Neural progenitor cell (in vitro differentiated cells): Measurements from ENCODE around the gene SMPD1. TPM values are rescaled to one million over a fixed set of nuclear protein-coding genes. Genes with fewer than 3 reads are reported as not detected.

Experiments used
- DNase-seq: peaks from one replicate; pipeline ENCODE4 v3.0.0-alpha.2; 2016; ENCODE audit warnings: low spot score
- H2AFZ ChIP-seq: fragments of 200-600 bp; sonication (generic); replicated peaks from 2 replicates; pipeline ENCODE4 v1.6.1; 2016; ENCODE audit warnings: antibody characterized with exemption
- H3F3A ChIP-seq: fragments of 200-600 bp; sonication (generic); 2 replicates; pipeline ENCODE4 v1.6.1; 2016; ENCODE audit warnings: antibody characterized with exemption, low read depth
- H3K27ac ChIP-seq: fragments of 200-600 bp; sonication (generic); 2 replicates; pipeline ENCODE4 v1.5.1; 2016; ENCODE audit warnings: mild to moderate bottlenecking
- H3K27me3 ChIP-seq: fragments of 200-600 bp; sonication (generic); 2 replicates; pipeline ENCODE4 v1.6.1; 2016; ENCODE audit warnings: mild to moderate bottlenecking, moderate library complexity
- H3K36me3 ChIP-seq: fragments of 200-600 bp; sonication (generic); 2 replicates; pipeline ENCODE4 v1.5.1; 2016
- H3K4me1 ChIP-seq: fragments of 200-600 bp; sonication (generic); 2 replicates; pipeline ENCODE4 v1.6.1; 2016; ENCODE audit warnings: mixed run types
- H3K4me2 ChIP-seq: fragments of 200-600 bp; sonication (generic); 2 replicates; pipeline ENCODE4 v1.6.1; 2016
- H3K4me3 ChIP-seq: fragments of 200-600 bp; sonication (generic); 2 replicates; pipeline ENCODE4 v1.5.1; 2016
- H3K79me2 ChIP-seq: fragments of 200-600 bp; sonication (generic); 2 replicates; pipeline ENCODE4 v1.6.1; 2016; ENCODE audit warnings: low read depth
- H3K9ac ChIP-seq: fragments of 200-600 bp; sonication (generic); 2 replicates; pipeline ENCODE4 v1.6.1; 2016
- H3K9me3 ChIP-seq: fragments of 200-600 bp; sonication (generic); 2 replicates; pipeline ENCODE4 v1.5.1; 2016; ENCODE audit warnings: low read depth
- H4K20me1 ChIP-seq: fragments of 200-600 bp; sonication (generic); 2 replicates; pipeline ENCODE4 v1.6.1; 2016; ENCODE audit warnings: low read depth
- H3K27ac Mint-ChIP-seq: 3 replicates; pipeline ENCODE4 v1.8.0; 2021; ENCODE audit warnings: mixed read lengths
- H3K27me3 Mint-ChIP-seq: 2 replicates; pipeline ENCODE4 v1.8.0; 2022; ENCODE audit warnings: low read depth, mild to moderate bottlenecking, inconsistent platforms, moderate library complexity, mixed read lengths; ENCODE audit not compliant: insufficient read depth
- H3K36me3 Mint-ChIP-seq: 3 replicates; pipeline ENCODE4 v1.8.0; 2021; ENCODE audit warnings: mixed read lengths
- H3K4me1 Mint-ChIP-seq: 3 replicates; pipeline ENCODE4 v1.8.0; 2021; ENCODE audit warnings: mixed read lengths
- H3K4me3 Mint-ChIP-seq: 3 replicates; pipeline ENCODE4 v1.8.0; 2021; ENCODE audit warnings: mild to moderate bottlenecking, moderate library complexity, mixed read lengths
- H3K9me3 Mint-ChIP-seq: 3 replicates; pipeline ENCODE4 v1.8.0; 2020; ENCODE audit warnings: mixed read lengths
- CTCF ChIP-seq: fragments of 200-600 bp; sonication (generic); IDR thresholded peaks from 2 replicates; pipeline ENCODE4 v1.5.1; 2017; ENCODE audit warnings: antibody characterized with exemption, mild to moderate bottlenecking
- EZH2 ChIP-seq: fragments of 200-600 bp; sonication (generic); IDR thresholded peaks from 2 replicates; pipeline ENCODE4 v1.6.1; 2017; ENCODE audit warnings: antibody characterized with exemption, mild to moderate bottlenecking, moderate library complexity
- EZH2phosphoT487 ChIP-seq: fragments of 200-600 bp; sonication (generic); IDR thresholded peaks from 2 replicates; pipeline ENCODE4 v1.6.1; 2017; ENCODE audit warnings: antibody characterized with exemption
- total RNA-seq: library from RNA; depleted of rRNA; stranded (reverse); fragments of >200 nt; gene quantifications from 2 replicates; pipeline ENCODE4 v1.2.3, GENCODE V29; 2015; ENCODE audit warnings: low replicate concordance

SMPD1 gene
- total RNA-seq, 1 donor from 2014 or later = 11.3 TPM

- H3K4me2 ChIP-seq = no peak within 1 kb of the TSS
- H3F3A ChIP-seq = no peaks in the 10 kb centered on the region
- no peaks in the 10 kb centered on the region for H3K79me2 ChIP-seq
- H2AFZ ChIP-seq = no peak within 1 kb of the TSS
- no peaks in the 10 kb centered on the region for H3K36me3 Mint-ChIP-seq
- no peaks in the 10 kb centered on the region for H4K20me1 ChIP-seq
- no peak for DNase-seq
- no peaks in the 10 kb centered on the region for H3K9me3 ChIP-seq
- no peak within 1 kb of the TSS for H3K27ac Mint-ChIP-seq
- no peaks in the 10 kb centered on the region for H3K27me3 ChIP-seq
- H3K27me3 Mint-ChIP-seq = no peaks in the 10 kb centered on the region
- no peaks in the 10 kb centered on the region for H3K36me3 ChIP-seq
- TF ChIP-seq CTCF = no peak
- no peak for TF ChIP-seq EZH2phosphoT487
- no peak for TF ChIP-seq EZH2
- H3K9me3 Mint-ChIP-seq = no peaks in the 10 kb centered on the region
- H3K9ac ChIP-seq = no peak within 1 kb of the TSS
- no peak within 1 kb of the TSS for H3K4me3 ChIP-seq
- H3K4me1 ChIP-seq = no peaks in the 10 kb centered on the region
- H3K4me3 Mint-ChIP-seq = no peak within 1 kb of the TSS
- no peaks in the 10 kb centered on the region for H3K4me1 Mint-ChIP-seq
- no peak within 1 kb of the TSS for H3K27ac ChIP-seq
Measured at GRCh38 chr11:6440906-6441358, 50.7 kb downstream of the SMPD1 start, which contains the start of gene HPX. Gene HPX, minus strand, starts transcription at chr11:6440987. Its CDS starts 24 bp downstream, at chr11:6440963.

GRCh38 chr11:6442441-6442840, 52.2 kb downstream of the SMPD1 start:
- H3K36me3 ChIP-seq = no peaks in the 10 kb centered on the region
- H3K27ac ChIP-seq = no peak overlapping the region
- DNase-seq = no peak
- Mint-ChIP-seq H3K36me3 (no peaks in the 10 kb centered on the region), H3K27ac (no peak overlapping the region), H3K27me3 (no peaks in the 10 kb centered on the region), H3K9me3 (no peaks in the 10 kb centered on the region), H3K4me3 (no peak overlapping the region), H3K4me1 (no peaks in the 10 kb centered on the region)
- no peaks in the 10 kb centered on the region for H3F3A ChIP-seq
- no peak overlapping the region for H3K9ac ChIP-seq
- H3K79me2 ChIP-seq = no peaks in the 10 kb centered on the region
- TF ChIP-seq CTCF (no peak), EZH2phosphoT487 (no peak), EZH2 (no peak)
- H3K4me2 ChIP-seq = no peak overlapping the region
- no peak overlapping the region for H3K4me3 ChIP-seq
- H3K9me3 ChIP-seq = no peaks in the 10 kb centered on the region
- H3K27me3 ChIP-seq = no peaks in the 10 kb centered on the region
- H4K20me1 ChIP-seq = no peaks in the 10 kb centered on the region
- H3K4me1 ChIP-seq = no peaks in the 10 kb centered on the region
- no peak overlapping the region for H2AFZ ChIP-seq

- H3K9me3 ChIP-seq = no peaks in the 10 kb centered on the region
- H3K36me3 Mint-ChIP-seq = no peaks in the 10 kb centered on the region
- no peaks in the 10 kb centered on the region for H3K36me3 ChIP-seq
- no peaks in the 10 kb centered on the region for H3K27me3 ChIP-seq
- no peaks in the 10 kb centered on the region for H3K4me1 ChIP-seq
- peak overlapping the region; percentile 79 for H2AFZ ChIP-seq
- H3K27ac Mint-ChIP-seq = no peak overlapping the region
- H3K4me3 Mint-ChIP-seq = no peak overlapping the region
- H3K9ac ChIP-seq = no peak overlapping the region
- H3K4me2 ChIP-seq = no peak overlapping the region
- no peaks in the 10 kb centered on the region for H3K27me3 Mint-ChIP-seq
- TF ChIP-seq CTCF = peak; percentile 82
- no peak for TF ChIP-seq EZH2phosphoT487
- no peak overlapping the region for H3K27ac ChIP-seq
- H3F3A ChIP-seq = no peaks in the 10 kb centered on the region
- H3K4me1 Mint-ChIP-seq = no peaks in the 10 kb centered on the region
- H3K4me3 ChIP-seq = no peak overlapping the region
- H3K79me2 ChIP-seq = no peaks in the 10 kb centered on the region
- no peaks in the 10 kb centered on the region for H4K20me1 ChIP-seq
- DNase-seq = peak; percentile 72
- no peaks in the 10 kb centered on the region for H3K9me3 Mint-ChIP-seq
Measured at GRCh38 chr11:6443269-6444003, 53.2 kb downstream of the SMPD1 start.

Other genes with a start within 250 kb of the SMPD1 start
- not detected in 2 replicates for gene OR52B2, start 220.1 kb upstream of the SMPD1 start, total RNA-seq
- gene OR52W1, start 191.2 kb upstream of the SMPD1 start, total RNA-seq = not detected in 2 replicates
- gene C11orf42, start 184.9 kb upstream of the SMPD1 start, total RNA-seq = not detected in 2 replicates
- gene FHIP1B, start 155.8 kb upstream of the SMPD1 start, total RNA-seq = 12.0 and 38.7 TPM in 2 replicates
- 0.15 TPM in 1 of 2 replicates, not detected in the other for gene CNGA4, start 151.4 kb upstream of the SMPD1 start, total RNA-seq
- gene CCKBR, start 130.6 kb upstream of the SMPD1 start, total RNA-seq = 8.2 and 14.3 TPM in 2 replicates
- gene CAVIN3, start 70.0 kb upstream of the SMPD1 start, total RNA-seq = 2.9 and 12.2 TPM in 2 replicates
- gene APBB1, start 28.6 kb downstream of the SMPD1 start, total RNA-seq = 38.5 and 64.9 TPM in 2 replicates
- gene HPX, start 50.5 kb downstream of the SMPD1 start, total RNA-seq = 0.56 TPM in 2 replicates
- 16.1 and 19.9 TPM in 2 replicates for gene TRIM3, start 83.5 kb downstream of the SMPD1 start, total RNA-seq
- gene ARFIP2, start 90.9 kb downstream of the SMPD1 start, total RNA-seq = 40.2 and 50.5 TPM in 2 replicates
- gene TIMM10B, start 91.0 kb downstream of the SMPD1 start, total RNA-seq = 37.2 and 39.8 TPM in 2 replicates
- 5.0 and 8.6 TPM in 2 replicates for gene DNHD1, start 106.8 kb downstream of the SMPD1 start, total RNA-seq
- gene RRP8, start 213.1 kb downstream of the SMPD1 start, total RNA-seq = 12.3 and 16.0 TPM in 2 replicates
- gene ILK, start 213.3 kb downstream of the SMPD1 start, total RNA-seq = 85.6 and 98.7 TPM in 2 replicates
- 34.1 and 58.0 TPM in 2 replicates for gene TAF10, start 221.7 kb downstream of the SMPD1 start, total RNA-seq
- gene TPP1, start 228.9 kb downstream of the SMPD1 start, total RNA-seq = 9.9 and 28.8 TPM in 2 replicates